ENCODE results near the gene CUL5.

DNA sequence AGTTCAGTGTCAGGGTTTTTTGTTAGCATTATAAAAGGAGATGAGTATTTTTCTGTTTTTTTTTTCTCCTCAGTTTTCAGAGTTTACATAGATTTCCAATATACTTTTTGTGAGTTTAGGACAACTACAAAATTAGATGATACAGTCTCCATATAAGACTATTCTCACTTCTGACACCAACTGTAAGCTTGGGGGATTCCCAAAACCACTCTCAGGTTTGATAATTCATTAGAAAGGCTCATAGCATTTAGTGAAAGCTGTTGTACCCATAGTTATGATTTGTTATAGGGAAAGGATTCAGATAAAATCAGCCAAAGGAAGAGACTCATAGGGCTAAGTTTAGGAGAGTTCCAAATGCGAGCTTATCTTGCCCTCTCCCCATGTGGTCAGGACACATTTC is 24.1 kb downstream of the CUL5 start:
- TF ChIP-seq EZH2 (IDR thresholded peaks at IDR 0.05; ENCODE audit: low read length, unreplicated experiment): no peak
- TF ChIP-seq, protein P1, sequence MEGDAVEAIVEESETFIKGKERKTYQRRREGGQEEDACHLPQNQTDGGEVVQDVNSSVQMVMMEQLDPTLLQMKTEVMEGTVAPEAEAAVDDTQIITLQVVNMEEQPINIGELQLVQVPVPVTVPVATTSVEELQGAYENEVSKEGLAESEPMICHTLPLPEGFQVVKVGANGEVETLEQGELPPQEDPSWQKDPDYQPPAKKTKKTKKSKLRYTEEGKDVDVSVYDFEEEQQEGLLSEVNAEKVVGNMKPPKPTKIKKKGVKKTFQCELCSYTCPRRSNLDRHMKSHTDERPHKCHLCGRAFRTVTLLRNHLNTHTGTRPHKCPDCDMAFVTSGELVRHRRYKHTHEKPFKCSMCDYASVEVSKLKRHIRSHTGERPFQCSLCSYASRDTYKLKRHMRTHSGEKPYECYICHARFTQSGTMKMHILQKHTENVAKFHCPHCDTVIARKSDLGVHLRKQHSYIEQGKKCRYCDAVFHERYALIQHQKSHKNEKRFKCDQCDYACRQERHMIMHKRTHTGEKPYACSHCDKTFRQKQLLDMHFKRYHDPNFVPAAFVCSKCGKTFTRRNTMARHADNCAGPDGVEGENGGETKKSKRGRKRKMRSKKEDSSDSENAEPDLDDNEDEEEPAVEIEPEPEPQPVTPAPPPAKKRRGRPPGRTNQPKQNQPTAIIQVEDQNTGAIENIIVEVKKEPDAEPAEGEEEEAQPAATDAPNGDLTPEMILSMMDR (conservative IDR thresholded peaks at IDR 0.05; ENCODE audit: low read depth, low read length): no peak

Data from PC-3 (cell line).